Activated CD8-positive, alpha-beta T cell treated with anti-CD3 and anti-CD28 coated beads, Interleukin-2, amount 10 ng/mL, durations not matched to agents 7 days and 5 days (primary cell): ENCODE results near the gene ABLIM2. TPM values are rescaled to one million over a fixed set of nuclear protein-coding genes. Genes with fewer than 3 reads are reported as not detected.

Source experiments
- ATAC-seq: fragments of 150-1000 bp; cut with Tn5 transposase; one replicate; pipeline ENCODE4 v1.10.0; 2021; ENCODE audit warnings: moderate library complexity
- CTCF ChIA-PET: fragments of 350-600 bp; sonication (Branson Sonifier 250); formaldehyde crosslinking; loops from one replicate; lab custom pipeline; 2021; ENCODE audit warnings: antibody characterized with exemption; lab: Charles Lee
- POLR2A ChIA-PET: fragments of 350-600 bp; sonication (Branson Sonifier 250); formaldehyde crosslinking; loops from one replicate; lab custom pipeline; 2021; ENCODE audit warnings: antibody characterized with exemption; lab: Charles Lee
- DNase-seq: peaks from one replicate; pipeline ENCODE4 v3.0.0-alpha.2; 2020
- H3K27ac Mint-ChIP-seq: one replicate; pipeline ENCODE4 v1.8.0; 2021; ENCODE audit warnings: mild to moderate bottlenecking, mixed read lengths
- H3K27me3 Mint-ChIP-seq: one replicate; pipeline ENCODE4 v1.8.0; 2021; ENCODE audit warnings: low read depth, mixed read lengths
- H3K36me3 Mint-ChIP-seq: one replicate; pipeline ENCODE4 v1.8.0; 2021; ENCODE audit warnings: low read depth, mixed read lengths
- H3K4me1 Mint-ChIP-seq: one replicate; pipeline ENCODE4 v1.8.0; 2021; ENCODE audit warnings: low read depth, mixed read lengths
- H3K4me3 Mint-ChIP-seq: one replicate; pipeline ENCODE4 v1.8.0; 2021; ENCODE audit warnings: mild to moderate bottlenecking, mixed read lengths
- H3K9me3 Mint-ChIP-seq: one replicate; pipeline ENCODE4 v1.8.0; 2022; ENCODE audit warnings: mixed read lengths; ENCODE audit not compliant: insufficient read depth
- total RNA-seq, 2 experiments: library from RNA; stranded (reverse); gene quantifications; one replicate each; pipeline ENCODE4 v1.2.3, GENCODE V29; 2021

The ABLIM2 gene
- total RNA-seq, 2 experiments from 2014 or later, result 0.42 to 0.55 TPM

GRCh38 chr4:8179771-8180170, 21.2 kb upstream of the ABLIM2 start:
- DNase-seq, result no peak
- H3K36me3 Mint-ChIP-seq, result no peaks in the 10 kb centered on the region
- ChIA-PET CTCF (no interaction called here), POLR2A (interaction anchor here (1.2 kb wide), 1 partner anchor 19 kb away, joined by 3 read pairs; the partner anchor contains the start of gene SH3TC1)
- H3K4me1 Mint-ChIP-seq, result no peaks in the 10 kb centered on the region
- H3K27ac Mint-ChIP-seq, result no peak overlapping the region
- no peaks in the 10 kb centered on the region for H3K9me3 Mint-ChIP-seq
- no peak overlapping the region for H3K4me3 Mint-ChIP-seq
- H3K27me3 Mint-ChIP-seq, result no peaks in the 10 kb centered on the region
- ATAC-seq, result no peak

- ChIA-PET CTCF (no interaction called here), POLR2A (interaction anchor here (1.2 kb wide), 1 partner anchor 20 kb away, joined by 3 read pairs; the partner anchor contains the start of gene SH3TC1)
- no peak overlapping the region for H3K4me3 Mint-ChIP-seq
- DNase-seq (no peak), ATAC-seq (no peak)
- H3K4me1 Mint-ChIP-seq, result no peaks in the 10 kb centered on the region
- H3K9me3 Mint-ChIP-seq, result no peaks in the 10 kb centered on the region
- no peaks in the 10 kb centered on the region for H3K36me3 Mint-ChIP-seq
- H3K27me3 Mint-ChIP-seq, result no peaks in the 10 kb centered on the region
- no peak overlapping the region for H3K27ac Mint-ChIP-seq
These were observed 20.5 kb upstream of the ABLIM2 start for GRCh38 chr4:8179074-8179473.

- ATAC-seq (no peak), DNase-seq (no peak)
- Mint-ChIP-seq H3K27me3 (no peaks in the 10 kb centered on the region), H3K36me3 (no peaks in the 10 kb centered on the region), H3K27ac (no peak overlapping the region), H3K4me3 (no peak overlapping the region), H3K4me1 (no peaks in the 10 kb centered on the region), H3K9me3 (no peaks in the 10 kb centered on the region)
- POLR2A ChIA-PET, result no interaction called here
- CTCF ChIA-PET, result interaction anchor here (2.2 kb wide), 1 partner anchor 16 kb away, joined by 18 read pairs; no protein-coding TSS in a partner anchor
These were observed 19.3 kb upstream of the ABLIM2 start for GRCh38 chr4:8177956-8178355.

- no peaks in the 10 kb centered on the region for H3K4me1 Mint-ChIP-seq
- ATAC-seq (no peak), DNase-seq (no peak)
- ChIA-PET POLR2A (no interaction called here), CTCF (interaction anchor here (0.7 to 2.4 kb wide), 24 partner anchors 7 to 237 kb away, joined by 3 to 18 read pairs (median 5); partner anchors contain the start of genes ABLIM2 and SH3TC1)
- no peak overlapping the region for H3K4me3 Mint-ChIP-seq
- no peaks in the 10 kb centered on the region for H3K9me3 Mint-ChIP-seq
- H3K27ac Mint-ChIP-seq, result no peak overlapping the region
- H3K36me3 Mint-ChIP-seq, result no peaks in the 10 kb centered on the region
- no peaks in the 10 kb centered on the region for H3K27me3 Mint-ChIP-seq
These were observed 18.9 kb upstream of the ABLIM2 start for GRCh38 chr4:8177552-8177951.

- Mint-ChIP-seq H3K27me3 (no peaks in the 10 kb centered on the region), H3K4me3 (no peak overlapping the region), H3K27ac (no peak overlapping the region), H3K4me1 (no peaks in the 10 kb centered on the region), H3K36me3 (no peaks in the 10 kb centered on the region), H3K9me3 (no peaks in the 10 kb centered on the region)
- POLR2A ChIA-PET, result no interaction called here
- ATAC-seq (peak; percentile 89), DNase-seq (peak; percentile 59)
- CTCF ChIA-PET, result interaction anchor here (0.6 to 2.4 kb wide), 30 partner anchors 8 to 259 kb away, joined by 3 to 18 read pairs (median 4); partner anchors contain the start of genes ABLIM2 and SH3TC1
These were observed 18.2 kb upstream of the ABLIM2 start for GRCh38 chr4:8176547-8177399.

- peaks cover 2% of the 10 kb centered on the region for H3K27me3 Mint-ChIP-seq
- H3K27ac Mint-ChIP-seq, result no peak overlapping the region
- ATAC-seq (no peak), DNase-seq (no peak)
- CTCF ChIA-PET, result interaction anchor here (1.5 to 2.4 kb wide), 7 partner anchors 9 to 67 kb away, joined by 4 to 18 read pairs (median 8); partner anchors contain the start of gene ABLIM2
- H3K9me3 Mint-ChIP-seq, result no peaks in the 10 kb centered on the region
- POLR2A ChIA-PET, result no interaction called here
- no peak overlapping the region for H3K4me3 Mint-ChIP-seq
- H3K4me1 Mint-ChIP-seq, result no peaks in the 10 kb centered on the region
- H3K36me3 Mint-ChIP-seq, result no peaks in the 10 kb centered on the region
These were observed 17.1 kb upstream of the ABLIM2 start for GRCh38 chr4:8175686-8176085.

- H3K4me3 Mint-ChIP-seq, result no peak overlapping the region
- DNase-seq, result no peak
- ATAC-seq, result no peak
- no peak overlapping the region for H3K27ac Mint-ChIP-seq
- no peaks in the 10 kb centered on the region for H3K36me3 Mint-ChIP-seq
- H3K9me3 Mint-ChIP-seq, result no peaks in the 10 kb centered on the region
- CTCF ChIA-PET, result interaction anchor here (2.4 kb wide), 1 partner anchor 22 kb away, joined by 6 read pairs; no protein-coding TSS in a partner anchor
- H3K27me3 Mint-ChIP-seq, result peaks cover 2% of the 10 kb centered on the region
- POLR2A ChIA-PET, result no interaction called here
- no peaks in the 10 kb centered on the region for H3K4me1 Mint-ChIP-seq
These were observed 16.4 kb upstream of the ABLIM2 start for GRCh38 chr4:8174970-8175369.

- Mint-ChIP-seq H3K27ac (no peak overlapping the region), H3K36me3 (no peaks in the 10 kb centered on the region), H3K9me3 (no peaks in the 10 kb centered on the region), H3K27me3 (peaks cover 2% of the 10 kb centered on the region), H3K4me3 (no peak overlapping the region), H3K4me1 (no peaks in the 10 kb centered on the region)
- ChIA-PET POLR2A (no interaction called here), CTCF (no interaction called here)
- ATAC-seq (no peak), DNase-seq (no peak)
These were observed 15.1 kb upstream of the ABLIM2 start for GRCh38 chr4:8173492-8174242.

GRCh38 chr4:8171984-8172924, 13.6 kb upstream of the ABLIM2 start:
- peaks cover 8% of the 10 kb centered on the region for H3K9me3 Mint-ChIP-seq
- no peaks in the 10 kb centered on the region for H3K4me1 Mint-ChIP-seq
- ChIA-PET POLR2A (no interaction called here), CTCF (no interaction called here)
- no peaks in the 10 kb centered on the region for H3K36me3 Mint-ChIP-seq
- peaks cover 2% of the 10 kb centered on the region for H3K27me3 Mint-ChIP-seq
- H3K4me3 Mint-ChIP-seq, result no peak overlapping the region
- no peak overlapping the region for H3K27ac Mint-ChIP-seq
- DNase-seq (no peak), ATAC-seq (no peak)

- Mint-ChIP-seq H3K9me3 (peaks cover 9% of the 10 kb centered on the region), H3K27ac (no peak overlapping the region), H3K4me3 (no peak overlapping the region), H3K4me1 (no peaks in the 10 kb centered on the region), H3K27me3 (peaks cover 2% of the 10 kb centered on the region), H3K36me3 (no peaks in the 10 kb centered on the region)
- CTCF ChIA-PET, result no interaction called here
- DNase-seq (no peak), ATAC-seq (no peak)
- POLR2A ChIA-PET, result no interaction called here
These were observed 12.7 kb upstream of the ABLIM2 start for GRCh38 chr4:8171266-8171665.

GRCh38 chr4:8170341-8170740, 11.7 kb upstream of the ABLIM2 start:
- POLR2A ChIA-PET, result no interaction called here
- Mint-ChIP-seq H3K9me3 (peaks cover 9% of the 10 kb centered on the region), H3K36me3 (no peaks in the 10 kb centered on the region), H3K4me1 (no peaks in the 10 kb centered on the region), H3K27ac (no peak overlapping the region), H3K27me3 (peaks cover 2% of the 10 kb centered on the region), H3K4me3 (no peak overlapping the region)
- DNase-seq (no peak), ATAC-seq (no peak)
- CTCF ChIA-PET, result no interaction called here
